NCI-H1930 (cell line): ENCODE data around the gene NRG3.

Experiments used
- DNase-seq, 2 experiments: peaks; one replicate each; lab custom pipeline; 2025; lab: John Stamatoyannopoulos, UW

The NRG3 gene

DNA sequence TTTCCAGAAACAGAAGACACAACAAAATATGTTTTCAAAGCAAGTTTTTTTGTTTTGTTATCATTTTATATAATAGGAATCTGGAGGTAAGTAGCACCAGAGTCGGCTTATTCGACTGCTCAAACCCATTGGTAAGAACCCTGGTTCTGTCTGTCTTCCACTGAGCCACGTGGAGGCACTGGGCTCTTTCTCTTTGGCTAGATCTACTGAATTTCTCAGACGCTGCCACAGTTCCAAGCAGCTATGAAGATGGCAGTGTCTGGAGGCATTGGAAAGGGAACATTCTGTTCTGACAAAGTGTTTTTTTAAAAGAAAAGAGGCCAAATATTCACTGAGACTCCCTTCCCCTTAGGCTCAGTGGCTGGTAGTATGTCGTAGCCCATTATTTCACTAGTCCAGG lies 338.8 kb downstream of the NRG3 start:
- DNase-seq = no peak

DNA sequence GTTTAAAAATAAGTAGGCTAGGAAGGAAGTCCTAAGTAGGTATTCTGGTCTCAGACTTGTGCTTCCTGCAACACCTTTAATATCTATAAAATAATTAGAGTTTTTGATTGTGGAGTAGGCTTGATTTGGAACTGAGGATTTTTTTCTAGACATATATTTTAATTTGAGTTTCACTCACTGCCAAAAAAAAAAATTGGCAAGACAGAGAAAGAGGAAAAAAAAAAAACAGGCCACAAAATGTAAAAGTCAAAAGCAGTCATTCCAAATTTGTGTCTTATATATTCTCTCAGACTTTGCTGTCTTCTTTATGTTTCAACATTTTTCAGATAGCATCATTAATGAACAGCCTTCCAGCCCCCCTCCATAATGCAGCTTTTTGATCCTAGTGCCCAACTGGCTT lies 346.1 kb downstream of the NRG3 start:
- no peak for DNase-seq

- DNase-seq = no peak
Measured at GRCh38 chr10:82221601-82222149, 346.7 kb downstream of the NRG3 start.

DNA sequence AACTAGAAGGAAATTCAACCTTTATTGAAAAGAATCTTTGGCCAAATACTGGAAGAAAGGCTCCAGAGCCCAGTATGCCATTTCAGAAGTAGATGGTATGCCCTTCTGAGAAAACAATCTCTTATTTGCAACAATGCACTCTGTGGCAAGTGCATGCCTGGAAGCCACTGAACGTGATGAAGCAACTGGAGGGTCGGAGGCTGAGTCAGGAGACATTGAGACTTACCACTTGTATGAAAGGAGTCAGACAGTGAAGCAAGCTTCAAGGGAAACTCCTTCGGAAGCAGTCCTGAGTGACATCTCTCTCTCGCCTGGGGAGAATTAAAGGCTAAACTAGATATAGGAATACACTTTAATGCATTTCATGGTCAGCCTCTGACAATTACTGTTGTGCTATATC lies 353.7 kb downstream of the NRG3 start:
- no peak for DNase-seq

DNA sequence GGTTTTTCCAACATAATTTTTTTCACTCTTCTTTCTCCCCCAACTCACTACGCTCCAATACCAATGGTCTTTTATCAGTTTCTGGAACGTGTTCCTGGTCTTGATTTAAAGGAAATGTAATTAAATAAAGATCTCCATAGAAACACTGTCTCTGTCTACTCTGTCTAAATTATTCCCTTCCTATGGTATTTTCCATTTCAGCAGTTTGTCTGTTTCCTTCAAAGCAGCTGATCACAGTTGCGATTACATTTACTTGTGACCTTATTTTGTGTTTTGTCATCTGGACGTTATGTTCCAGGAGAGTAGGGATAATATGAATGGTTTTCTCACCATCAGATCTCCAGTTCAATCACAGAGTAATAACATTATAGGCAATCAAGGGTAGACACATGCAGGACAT lies 359.2 kb downstream of the NRG3 start:
- DNase-seq = no peak

GRCh38 chr10:82236084-82236731 lies 361.2 kb downstream of the NRG3 start:
- DNase-seq = no peak

GRCh38 chr10:82238291-82238690 lies 363.3 kb downstream of the NRG3 start:
- no peak for DNase-seq

DNA sequence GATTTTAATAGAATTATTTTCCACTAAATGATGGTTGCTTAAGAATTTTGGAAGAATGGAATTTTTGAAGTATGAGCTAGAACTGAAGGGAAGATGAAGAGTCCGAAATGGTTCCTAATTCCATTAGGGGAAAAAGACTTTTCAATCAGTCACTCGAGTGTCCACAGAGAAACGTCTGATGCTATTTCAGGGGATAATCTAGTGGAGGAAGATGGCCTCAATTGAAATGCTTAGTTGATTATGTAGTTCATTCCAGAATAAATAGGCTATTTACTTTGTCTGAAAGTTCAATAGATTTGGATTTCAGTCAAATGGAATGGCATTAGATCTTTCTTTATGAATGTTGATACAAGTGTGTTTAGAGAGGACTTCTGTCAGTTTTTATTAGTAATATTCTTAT lies 365.4 kb downstream of the NRG3 start:
- DNase-seq = no peak

- no peak for DNase-seq
Measured at GRCh38 chr10:82242778-82243177, 367.8 kb downstream of the NRG3 start.

DNA sequence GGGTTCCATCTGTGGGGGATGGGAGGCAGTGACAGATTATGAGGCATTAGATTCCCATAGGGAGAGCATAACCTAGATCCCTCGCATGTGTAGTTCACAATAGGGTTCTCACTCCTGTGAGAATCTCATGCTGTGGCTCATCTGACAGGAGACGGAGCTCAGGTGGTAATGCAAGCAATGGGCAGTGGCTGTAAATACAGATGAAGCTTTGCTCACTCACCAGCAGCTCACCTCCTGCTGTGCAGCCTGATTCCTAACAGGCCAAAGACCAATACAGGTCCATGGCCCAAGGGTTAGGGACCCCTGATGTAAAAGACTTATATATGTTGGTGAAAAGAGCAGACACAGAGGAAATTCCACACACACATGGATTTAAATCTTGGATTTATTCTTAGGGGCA lies 370.2 kb downstream of the NRG3 start:
- DNase-seq = no peak

DNA sequence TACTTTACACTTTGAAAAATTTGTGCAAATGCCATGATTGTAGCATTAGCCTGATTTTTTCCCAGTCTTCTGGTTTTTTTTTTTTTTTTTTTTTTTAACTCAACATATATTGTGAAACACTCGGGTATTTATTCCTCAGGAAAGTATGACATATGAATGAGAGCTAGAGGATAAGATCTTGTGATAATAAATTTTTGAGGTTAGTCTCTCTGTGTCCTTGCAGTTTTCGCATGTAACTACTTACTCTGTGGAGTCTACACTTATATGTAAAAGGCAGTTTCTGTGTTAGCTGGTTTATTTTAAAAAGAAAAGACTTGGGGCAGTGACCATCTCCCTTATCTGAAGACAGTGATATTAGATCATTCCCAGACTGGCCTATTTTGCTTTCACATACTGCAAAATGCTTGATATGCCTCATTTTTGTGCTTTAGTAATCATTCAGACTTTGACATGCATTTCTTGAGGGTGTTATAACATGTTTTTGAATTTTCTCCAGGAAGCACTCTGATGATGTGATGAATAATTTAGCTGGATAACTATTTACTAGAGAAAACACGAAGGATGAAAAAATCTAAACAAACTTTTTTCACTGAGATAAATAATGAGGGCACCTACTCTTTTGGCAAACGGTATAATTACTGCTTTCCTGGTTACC lies 371.0 kb downstream of the NRG3 start:
- no peak for DNase-seq

- no peak for DNase-seq
Measured at GRCh38 chr10:82249141-82249540, 374.1 kb downstream of the NRG3 start.

DNA sequence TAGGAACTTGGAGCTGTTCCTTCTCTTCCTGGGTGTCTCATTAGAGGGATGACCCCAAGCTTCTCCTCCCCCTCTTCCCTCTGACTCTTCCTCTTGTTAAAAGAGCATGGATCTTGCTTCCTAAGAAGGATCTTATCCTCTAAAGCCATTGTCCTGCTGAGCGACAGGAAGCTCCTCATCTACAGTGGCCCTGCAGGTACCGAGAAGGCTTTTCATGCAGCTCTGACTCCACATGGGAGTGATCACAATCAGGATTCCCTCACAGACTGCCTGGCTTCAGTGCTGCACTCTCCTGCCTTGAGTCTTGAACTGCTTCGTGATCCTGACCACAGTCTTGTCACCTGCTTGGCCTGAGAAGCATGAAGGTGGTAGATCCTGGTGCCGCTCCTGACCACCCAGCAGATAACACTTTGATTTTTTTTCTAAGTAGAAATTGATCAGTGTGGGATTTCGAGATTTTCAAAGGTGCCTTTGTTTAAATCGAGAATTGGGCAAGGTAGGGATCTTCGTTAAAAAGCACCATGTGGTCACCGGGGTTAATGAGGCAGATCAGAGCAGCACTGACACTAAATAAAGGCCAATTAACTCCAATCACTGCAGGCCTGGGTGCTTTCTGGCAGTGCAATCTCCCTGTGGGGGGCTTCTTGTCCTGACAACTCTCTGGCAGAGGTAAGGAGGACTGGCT lies 376.4 kb downstream of the NRG3 start:
- no peak for DNase-seq

- no peak for DNase-seq
Measured at GRCh38 chr10:82252081-82252480, 377.1 kb downstream of the NRG3 start.

DNA sequence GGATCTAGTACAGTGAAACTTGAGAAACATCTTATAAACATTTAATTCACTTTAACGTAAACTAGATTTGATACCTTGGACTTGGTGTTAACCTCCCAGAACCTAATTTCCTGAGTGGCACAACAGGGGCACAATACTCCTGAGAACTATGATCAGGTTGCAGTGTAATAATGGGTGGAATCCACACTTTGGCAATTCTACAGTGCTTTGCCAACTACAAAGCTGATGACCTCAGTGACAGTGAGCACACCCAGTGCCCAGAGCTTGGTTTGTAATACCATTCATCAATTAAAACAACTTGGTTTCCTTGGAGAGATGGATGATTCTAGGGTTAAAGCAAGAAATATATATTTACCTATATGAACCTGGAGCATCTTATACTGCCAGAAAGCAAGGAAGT lies 379.2 kb downstream of the NRG3 start:
- no peak for DNase-seq

GRCh38 chr10:82256275-82256674 lies 381.3 kb downstream of the NRG3 start:
- DNase-seq = no peak

DNA sequence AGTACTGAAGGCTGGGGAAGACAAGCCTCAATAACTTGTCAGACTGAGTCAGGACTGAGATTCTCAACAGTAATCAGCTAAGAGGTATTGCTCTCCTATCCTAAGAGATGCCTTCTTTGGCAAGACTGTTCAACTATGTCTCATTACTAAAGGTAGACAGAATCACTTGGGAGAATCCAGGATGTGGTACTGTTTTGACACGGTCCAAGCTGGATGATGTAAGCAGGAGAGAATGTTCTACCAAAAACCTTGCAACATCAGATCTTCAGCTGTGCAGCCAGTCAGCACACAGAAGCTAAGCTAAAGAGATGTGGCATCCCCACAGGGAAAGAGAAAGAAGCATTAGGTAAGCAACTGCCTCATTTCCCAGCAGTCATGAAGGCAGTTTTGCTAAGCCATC lies 391.4 kb downstream of the NRG3 start:
- no peak for DNase-seq

GRCh38 chr10:82267014-82267413 lies 392.0 kb downstream of the NRG3 start:
- DNase-seq = no peak

DNA sequence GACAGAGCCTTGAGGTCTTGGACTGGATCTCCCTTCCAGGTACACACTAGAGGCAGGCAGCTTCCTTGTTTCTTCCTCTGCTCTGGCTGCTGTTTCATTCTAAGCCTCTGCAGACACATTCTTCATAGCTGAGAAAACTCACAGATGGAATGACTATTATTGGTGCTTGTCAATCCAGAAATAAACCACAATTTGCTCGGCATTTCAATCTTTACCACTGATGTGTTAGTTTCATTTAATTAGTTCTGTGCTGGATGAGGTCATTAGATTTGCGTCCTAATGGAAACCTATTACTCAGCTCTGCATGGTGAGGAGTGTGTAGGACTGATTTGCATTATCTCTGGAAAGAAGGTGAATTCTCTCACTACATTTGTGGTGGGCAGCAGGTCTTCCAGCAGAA lies 392.5 kb downstream of the NRG3 start:
- DNase-seq = no peak

DNA sequence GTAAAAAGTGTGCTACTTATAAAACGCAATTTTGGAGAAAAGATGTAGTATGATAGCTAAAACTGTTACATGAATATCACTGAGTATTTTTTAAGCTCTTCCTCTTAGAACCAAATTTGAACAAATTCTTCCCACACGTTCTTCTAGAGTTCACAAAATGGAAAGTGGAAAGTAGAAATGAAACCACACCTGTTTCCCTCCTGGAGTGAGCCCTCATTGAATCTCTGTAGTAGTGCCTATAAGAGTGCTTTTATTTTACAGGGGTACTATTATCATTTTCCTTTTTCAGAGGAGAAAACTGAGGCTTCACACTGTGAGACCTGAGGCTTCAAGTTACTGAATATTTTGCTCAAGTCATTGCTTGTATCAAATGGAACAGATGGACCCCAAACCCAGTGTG lies 393.0 kb downstream of the NRG3 start:
- no peak for DNase-seq

DNA sequence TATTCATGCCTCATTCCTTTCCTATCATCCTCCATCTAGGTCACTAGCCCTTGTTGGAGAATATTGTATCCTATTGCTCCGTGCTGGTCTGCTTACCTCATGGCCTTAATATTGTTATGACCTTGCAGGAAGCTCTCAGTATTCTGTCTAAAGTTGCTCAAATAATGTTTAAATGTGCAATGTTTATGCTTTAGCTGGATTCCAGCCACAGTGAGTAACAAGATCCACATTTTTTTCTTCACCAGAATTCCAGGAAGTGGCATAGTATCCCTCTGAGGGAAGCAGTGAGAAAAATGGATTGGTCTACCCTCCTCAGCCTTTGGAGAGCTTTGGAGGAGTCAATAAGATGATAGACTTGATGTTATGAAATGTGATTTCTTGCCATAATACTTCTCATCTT lies 402.6 kb downstream of the NRG3 start:
- DNase-seq = no peak

- no peak for DNase-seq
Measured at GRCh38 chr10:82278401-82279182, 403.6 kb downstream of the NRG3 start.
